ENCODE measurements around the gene BSN. TPM values are rescaled to one million over a fixed set of nuclear protein-coding genes. Genes with fewer than 3 reads are reported as not detected.

Gene BSN
- total RNA-seq, 1 experiment from 2014 or later: 0.87 TPM

GRCh38 chr3:49554633-49555265, 472 bp downstream of the BSN start:
- intact Hi-C loops (cut with micrococcal nuclease; ENCODE audit: unreplicated experiment) (no loop called here), in situ Hi-C loops (cut with HindIII; ENCODE audit: low pct_unique_long_range_greater_than_20kb, low sequenced_read_pairs) (no loop called here)
- ChIA-PET CTCF (no interaction called here), POLR2A (no interaction called here)
- ATAC-seq (peak; percentile 81), DNase-seq (ENCODE audit: low read depth, low spot score) (no peak)
- H3K27me3 ChIP-seq (ENCODE audit: control insufficient read depth, insufficient read depth, low read length): peaks cover 4% of the 10 kb centered on the region; the same call in 1 of the 2 replicates
- TF ChIP-seq SIN3A (IDR thresholded peaks at IDR 0.05; ENCODE audit: borderline replicate concordance, insufficient read depth, low read depth, low read length) (peak; percentile 88; the same call in 1 of the 2 replicates), REST (IDR thresholded peaks at IDR 0.05; ENCODE audit: insufficient read depth in 1 of 2, low read depth in 2 of 2, low read length in 1 of 2) (peak; percentile 83 to 89), POLR2AphosphoS5 (IDR thresholded peaks at IDR 0.05; ENCODE audit: low read depth, low read length) (no peak), CTCF (IDR thresholded peaks at IDR 0.05) (no peak), TCF7L2 (IDR thresholded peaks at IDR 0.05; ENCODE audit: low read depth, low read length) (no peak)
- no TSS peak for BruUV-seq (replicated peaks)
- no peaks in the 10 kb centered on the region for H3K9me3 ChIP-seq (ENCODE audit: control insufficient read depth, insufficient read depth, low read depth, low read length)
- peak overlapping the region; percentile 50 to 75 for H3K4me3 ChIP-seq (ENCODE audit: low read depth in 2 of 2, low read length in 2 of 2)
- no peaks in the 10 kb centered on the region for H3K4me1 ChIP-seq (ENCODE audit: control insufficient read depth, insufficient read depth, low read length)
- no peak overlapping the region for H3K27ac ChIP-seq (ENCODE audit: low read length)
- no peaks in the 10 kb centered on the region for H3K36me3 ChIP-seq (ENCODE audit: control insufficient read depth, insufficient read depth, low read length)

- ATAC-seq (no peak), DNase-seq (ENCODE audit: low read depth, low spot score) (no peak)
- ChIA-PET CTCF (no interaction called here), POLR2A (interaction anchor here (0.6 kb wide), 1 partner anchor 9 kb away, joined by 5 read pairs; no protein-coding TSS in a partner anchor)
- no peak overlapping the region for H3K27ac ChIP-seq (ENCODE audit: low read length)
- TF ChIP-seq TCF7L2 (IDR thresholded peaks at IDR 0.05; ENCODE audit: low read depth, low read length) (no peak), REST (IDR thresholded peaks at IDR 0.05; ENCODE audit: insufficient read depth in 1 of 2, low read depth in 2 of 2, low read length in 1 of 2) (no peak), SIN3A (IDR thresholded peaks at IDR 0.05; ENCODE audit: borderline replicate concordance, insufficient read depth, low read depth, low read length) (no peak), POLR2AphosphoS5 (IDR thresholded peaks at IDR 0.05; ENCODE audit: low read depth, low read length) (no peak)
- H3K36me3 ChIP-seq (ENCODE audit: control insufficient read depth, insufficient read depth, low read length): no peaks in the 10 kb centered on the region
- no peak overlapping the region for H3K4me3 ChIP-seq (ENCODE audit: low read depth in 2 of 2, low read length in 2 of 2)
- no peaks in the 10 kb centered on the region for H3K4me1 ChIP-seq (ENCODE audit: control insufficient read depth, insufficient read depth, low read length)
- in situ Hi-C loops (cut with HindIII; ENCODE audit: low pct_unique_long_range_greater_than_20kb, low sequenced_read_pairs): no loop called here
- peaks cover 4% of the 10 kb centered on the region; the same call in 1 of the 2 replicates for H3K27me3 ChIP-seq (ENCODE audit: control insufficient read depth, insufficient read depth, low read length)
- BruUV-seq (replicated peaks): no TSS peak
- intact Hi-C loops (cut with micrococcal nuclease; ENCODE audit: unreplicated experiment): no loop called here
- no peaks in the 10 kb centered on the region for H3K9me3 ChIP-seq (ENCODE audit: control insufficient read depth, insufficient read depth, low read depth, low read length)
Measured at GRCh38 chr3:49556500-49557275, 2.4 kb downstream of the BSN start.
